Lower leg skin (tissue), 4 donors: Measurements from ENCODE around the gene SEMA6B. TPM values are rescaled to one million over a fixed set of nuclear protein-coding genes. Genes with fewer than 3 reads are reported as not detected.

Source experiments
- DNase-seq, 2 donors: peaks; one replicate each; pipeline ENCODE4 v3.0.0-alpha.2; 2019; ENCODE audit warnings: low spot score in 2 of 2
- H3K4me3 ChIP-seq: fragments of 200-600 bp; sonication (generic); 2 replicates; pipeline ENCODE4 v1.5.1; 2017; ENCODE audit warnings: mild to moderate bottlenecking, low read depth; ENCODE audit not compliant: poor library complexity, severe bottlenecking
- CTCF ChIP-seq, 3 donors: fragments of 450-650 bp; IDR thresholded peaks; one replicate each; pipeline ENCODE4 v1.5.1; 2016; ENCODE audit warnings: antibody characterized with exemption in 3 of 3, mild to moderate bottlenecking in 3 of 3, moderate library complexity in 2 of 3
- POLR2A ChIP-seq, 2 donors: fragments of 450-650 bp; IDR thresholded peaks; one replicate each; pipeline ENCODE4 v1.6.1; 2016 to 2017; ENCODE audit warnings: antibody characterized with exemption in 2 of 2, mild to moderate bottlenecking in 1 of 2, moderate library complexity in 1 of 2
- WGBS, 2 donors: methylation state at CpG; one replicate each; pipeline ENCODE4 v1.1.5; 2018; 5-methylcytosine and 5-hydroxymethylcytosine counted together
- intact Hi-C: fragments of 100-400 bp; cut with DNase I; formaldehyde crosslinking; loops from one replicate; pipeline ENCODE4 v1.15.0; 2023; ENCODE audit warnings: low total_unique reads
- total RNA-seq, 4 donors: library from RNA; depleted of rRNA; stranded (reverse); fragments of >200 nt; gene quantifications; one replicate each; pipeline ENCODE4 v1.1.0, GENCODE V29; 2016

The SEMA6B gene
- total RNA-seq, 4 donors from 2014 or later: 3.3 to 6.0 (median 3.6) TPM

- intact Hi-C loops: loop anchor here (10.0 kb wide), 1 partner anchor 250 kb away; the partner anchor contains the start of gene SHD
- TF ChIP-seq POLR2A (IDR thresholded peaks at IDR 0.05) (no peak), CTCF (IDR thresholded peaks at IDR 0.05) (no peak)
- H3K4me3 ChIP-seq: no peak overlapping the region
- WGBS, 2 donors: 64 to 67% methylated on average over 22 to 23 of the region's 23 CpGs
- peak in 1 of 2 donors; percentile 22 for DNase-seq
Measured at GRCh38 chr19:4524808-4525562, 34.5 kb downstream of the SEMA6B start.

GRCh38 chr19:4523306-4524110, 36.0 kb downstream of the SEMA6B start:
- no peak for TF ChIP-seq POLR2A (IDR thresholded peaks at IDR 0.05)
- TF ChIP-seq CTCF (IDR thresholded peaks at IDR 0.05): no peak
- peak in 1 of 2 donors; percentile 22 for DNase-seq
- WGBS, 2 donors: 75 to 84% methylated on average over 37 to 52 of the region's 53 CpGs
- H3K4me3 ChIP-seq: no peak overlapping the region
- intact Hi-C loops: loop anchor here (10.0 kb wide), 1 partner anchor 249 kb away; the partner anchor contains the start of gene SHD

GRCh38 chr19:4522291-4523002, 37.0 kb downstream of the SEMA6B start:
- TF ChIP-seq POLR2A (IDR thresholded peaks at IDR 0.05) (no peak), CTCF (IDR thresholded peaks at IDR 0.05) (no peak)
- no peak overlapping the region for H3K4me3 ChIP-seq
- WGBS, 2 donors: 83 to 89% methylated on average over 15 of the region's 15 CpGs
- no peak for DNase-seq
- intact Hi-C loops: loop anchor here (10.0 kb wide), 1 partner anchor 248 kb away; the partner anchor contains the start of gene SHD

GRCh38 chr19:4521888-4522242, 37.6 kb downstream of the SEMA6B start:
- H3K4me3 ChIP-seq: no peak overlapping the region
- WGBS, 2 donors: 81 to 86% methylated on average over 5 of the region's 5 CpGs
- intact Hi-C loops: loop anchor here (10.0 kb wide), 1 partner anchor 247 kb away; the partner anchor contains the start of gene SHD
- no peak for TF ChIP-seq POLR2A (IDR thresholded peaks at IDR 0.05)
- DNase-seq: no peak

- no peak for DNase-seq
- WGBS, 2 donors: 76 to 79% methylated on average over 11 of the region's 11 CpGs
- intact Hi-C loops: loop anchor here (10.0 kb wide), 1 partner anchor 247 kb away; the partner anchor contains the start of gene SHD
- TF ChIP-seq POLR2A (IDR thresholded peaks at IDR 0.05): no peak
- TF ChIP-seq CTCF (IDR thresholded peaks at IDR 0.05): no peak
- H3K4me3 ChIP-seq: no peak overlapping the region
Measured at GRCh38 chr19:4521170-4521887, 38.2 kb downstream of the SEMA6B start.
